ENCODE results near the gene PROM1.

Gene PROM1

GRCh38 chr4:15942283-15942682 is 141.5 kb downstream of the PROM1 start:
- H3K27me3 Mint-ChIP-seq: peaks cover 23% of the 10 kb centered on the region
- H3K27ac Mint-ChIP-seq: no peak overlapping the region
- no peak overlapping the region for H3K4me3 Mint-ChIP-seq
- no peak for ATAC-seq
- no peaks in the 10 kb centered on the region for H3K9me3 Mint-ChIP-seq
- no peaks in the 10 kb centered on the region for H3K36me3 Mint-ChIP-seq
- H3K4me1 Mint-ChIP-seq: no peaks in the 10 kb centered on the region

DNA sequence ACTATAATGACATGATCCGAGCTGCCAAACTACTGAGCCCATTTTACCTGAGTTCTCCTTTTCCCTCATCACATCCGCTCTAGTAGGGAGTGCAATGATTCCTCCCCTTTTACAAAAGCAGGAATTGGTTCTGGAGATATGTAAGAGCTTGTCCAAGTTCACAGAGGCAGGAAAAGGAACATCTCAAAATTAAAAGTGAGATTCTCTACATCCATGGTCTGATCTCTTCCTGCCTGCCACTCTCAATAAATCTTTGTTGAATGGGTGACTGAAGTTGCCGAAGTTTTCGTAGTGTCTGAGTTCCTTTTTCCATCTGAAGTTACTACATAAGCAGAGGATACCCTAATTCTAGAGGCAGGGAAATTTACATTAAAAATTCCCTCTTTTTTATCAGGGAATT is 145.2 kb downstream of the PROM1 start, which contains the start of gene FGFBP1:
FGFBP1 (minus strand) TSS at position 101 of the 400 bp plus-strand sequence. CDS start 2,108 bp downstream, outside the sequence.
- Mint-ChIP-seq H3K4me3 (no peak within 1 kb of the TSS), H3K4me1 (no peaks in the 10 kb centered on the region), H3K36me3 (no peaks in the 10 kb centered on the region), H3K27me3 (peaks cover 34% of the 10 kb centered on the region), H3K9me3 (no peaks in the 10 kb centered on the region), H3K27ac (no peak within 1 kb of the TSS)
- ATAC-seq: no peak

- H3K9me3 Mint-ChIP-seq: no peaks in the 10 kb centered on the region
- ATAC-seq: no peak
- H3K27ac Mint-ChIP-seq: no peak overlapping the region
- no peak overlapping the region for H3K4me3 Mint-ChIP-seq
- H3K4me1 Mint-ChIP-seq: no peaks in the 10 kb centered on the region
- H3K27me3 Mint-ChIP-seq: peaks cover 34% of the 10 kb centered on the region
- no peaks in the 10 kb centered on the region for H3K36me3 Mint-ChIP-seq
Observed at GRCh38 chr4:15938182-15938581, 145.6 kb downstream of the PROM1 start.

DNA sequence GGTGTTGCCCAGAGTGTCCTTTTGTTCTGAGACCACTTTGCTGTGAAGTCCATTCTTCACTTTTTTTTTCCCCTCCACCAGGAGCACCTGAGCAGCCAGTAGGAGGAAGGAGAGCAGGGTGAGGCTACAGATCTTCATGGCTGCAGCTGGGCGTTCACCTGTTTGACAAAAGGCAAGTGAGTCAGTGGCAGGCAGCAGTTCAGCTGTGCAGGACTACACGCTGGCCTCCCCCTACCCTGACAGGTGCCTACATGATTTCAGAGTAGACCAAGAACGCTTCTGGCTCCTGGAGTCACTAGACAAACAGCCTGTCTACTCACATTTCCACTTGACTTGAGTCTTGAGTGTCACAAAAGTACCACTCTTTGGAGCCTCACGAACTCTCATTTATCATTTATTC is 147.3 kb downstream of the PROM1 start:
- no peaks in the 10 kb centered on the region for H3K9me3 Mint-ChIP-seq
- peaks cover 45% of the 10 kb centered on the region for H3K27me3 Mint-ChIP-seq
- no peak for ATAC-seq

DNA sequence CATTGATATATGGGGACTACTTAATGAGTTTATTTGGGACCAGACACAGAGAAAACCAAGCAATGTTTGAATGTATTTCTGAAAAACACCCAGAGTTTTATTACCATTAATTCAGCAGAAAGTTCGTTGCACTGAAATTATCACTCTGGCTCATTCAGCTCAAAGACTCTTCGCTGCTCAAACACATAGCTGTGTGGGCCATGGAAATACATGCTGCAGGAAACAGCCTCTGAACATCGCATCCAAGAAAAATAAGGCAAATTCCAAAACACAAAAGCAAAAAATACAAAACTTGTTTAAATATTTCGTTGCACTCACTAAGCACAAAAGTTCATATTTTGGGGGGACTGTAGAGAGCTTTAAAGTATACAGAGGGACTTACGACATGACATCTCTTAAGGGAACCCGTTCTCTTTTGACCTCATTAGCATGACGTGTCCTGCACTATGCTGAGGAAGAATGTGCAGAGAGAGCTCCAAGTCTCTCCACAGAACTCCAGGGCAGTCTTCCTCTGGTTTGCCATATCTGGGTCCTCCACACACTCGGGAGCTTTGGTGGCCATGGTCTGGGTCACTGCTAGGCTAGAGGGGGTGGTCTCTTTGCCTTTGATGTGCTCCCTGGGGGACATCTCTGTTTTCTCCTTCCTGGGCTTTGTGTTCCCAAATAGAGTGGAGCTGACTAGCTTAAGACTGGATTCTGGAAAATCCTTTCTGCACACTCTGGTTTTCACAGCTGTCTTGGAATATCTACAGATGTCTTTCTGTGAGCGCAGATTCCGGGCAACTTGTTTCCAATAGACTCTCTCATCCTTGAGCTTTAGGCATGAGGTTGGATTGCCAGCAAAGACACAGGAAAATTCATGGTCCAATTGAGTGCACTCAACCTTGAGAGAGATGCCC is 148.1 kb downstream of the PROM1 start:
- Mint-ChIP-seq H3K9me3 (no peaks in the 10 kb centered on the region), H3K27ac (no peak overlapping the region), H3K36me3 (no peaks in the 10 kb centered on the region), H3K4me3 (no peak overlapping the region), H3K27me3 (peaks cover 49% of the 10 kb centered on the region), H3K4me1 (peaks cover 19% of the 10 kb centered on the region)
- ATAC-seq: no peak

More for the DNA sequence above, 147.3 kb downstream of the PROM1 start:
- H3K27ac Mint-ChIP-seq: no peak overlapping the region
- no peaks in the 10 kb centered on the region for H3K36me3 Mint-ChIP-seq
- no peak overlapping the region for H3K4me3 Mint-ChIP-seq
- H3K4me1 Mint-ChIP-seq: peaks cover 15% of the 10 kb centered on the region

DNA sequence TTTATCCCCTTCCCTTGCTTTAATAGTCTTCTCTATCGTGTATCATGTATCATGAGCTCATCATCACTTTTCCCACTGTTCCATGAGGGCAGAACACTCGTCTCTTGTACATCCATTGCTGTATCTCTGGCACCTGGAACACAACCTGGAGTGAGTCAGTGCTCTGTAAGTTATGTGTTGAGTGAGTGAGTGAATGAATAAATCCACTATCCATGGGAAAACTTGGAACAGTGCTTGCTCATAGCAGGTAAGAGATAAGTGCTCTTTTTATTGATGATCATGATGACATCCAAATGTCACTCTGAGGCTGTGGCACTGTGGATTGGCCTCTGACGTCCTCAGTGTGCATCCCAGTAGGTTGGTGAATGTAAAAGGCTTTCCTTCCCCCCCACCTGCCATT is 149.6 kb downstream of the PROM1 start:
- Mint-ChIP-seq H3K27ac (no peak overlapping the region), H3K27me3 (peaks cover 46% of the 10 kb centered on the region), H3K4me1 (peaks cover 26% of the 10 kb centered on the region), H3K36me3 (no peaks in the 10 kb centered on the region), H3K4me3 (no peak overlapping the region), H3K9me3 (no peaks in the 10 kb centered on the region)
- ATAC-seq: no peak

DNA sequence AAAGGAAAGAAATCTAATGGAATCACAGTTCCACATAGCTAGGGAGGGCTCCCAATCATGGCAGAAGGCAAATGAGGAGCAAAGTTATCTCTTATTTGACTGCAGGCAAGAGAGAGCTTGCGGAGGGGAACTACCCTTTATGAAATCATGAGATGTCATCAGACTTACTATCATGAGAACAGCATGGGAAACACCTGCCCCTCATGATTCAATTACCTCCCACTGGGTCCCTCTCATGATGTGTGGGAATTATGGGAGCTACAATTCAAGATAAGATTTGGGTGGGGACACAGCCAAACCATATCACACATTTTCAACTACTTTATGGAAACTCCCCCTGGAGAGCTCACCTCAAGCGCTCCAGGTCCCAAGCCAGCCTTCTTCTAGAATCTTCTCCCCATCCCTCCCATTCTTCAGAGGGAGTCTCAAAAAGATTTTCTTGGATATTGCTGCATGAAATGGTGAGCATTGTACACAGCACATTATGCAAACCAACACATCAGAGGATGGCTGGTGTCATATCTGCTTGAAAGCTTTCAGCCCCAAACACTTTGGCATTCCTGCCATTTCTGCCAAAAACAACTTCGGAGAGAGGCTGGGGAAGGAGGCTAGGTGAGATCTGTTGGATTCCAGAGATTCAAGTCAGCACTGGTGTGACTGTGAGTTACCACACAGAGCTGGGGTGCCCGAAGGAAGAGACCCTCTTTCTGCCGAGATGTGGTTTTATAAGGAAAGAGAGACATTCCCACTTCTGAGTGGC is 152.2 kb downstream of the PROM1 start:
- no peaks in the 10 kb centered on the region for H3K36me3 Mint-ChIP-seq
- ATAC-seq: no peak
- H3K27ac Mint-ChIP-seq: no peak overlapping the region
- H3K4me3 Mint-ChIP-seq: no peak overlapping the region
- H3K4me1 Mint-ChIP-seq: peaks cover 26% of the 10 kb centered on the region
- peaks cover 44% of the 10 kb centered on the region for H3K27me3 Mint-ChIP-seq
- H3K9me3 Mint-ChIP-seq: no peaks in the 10 kb centered on the region

DNA sequence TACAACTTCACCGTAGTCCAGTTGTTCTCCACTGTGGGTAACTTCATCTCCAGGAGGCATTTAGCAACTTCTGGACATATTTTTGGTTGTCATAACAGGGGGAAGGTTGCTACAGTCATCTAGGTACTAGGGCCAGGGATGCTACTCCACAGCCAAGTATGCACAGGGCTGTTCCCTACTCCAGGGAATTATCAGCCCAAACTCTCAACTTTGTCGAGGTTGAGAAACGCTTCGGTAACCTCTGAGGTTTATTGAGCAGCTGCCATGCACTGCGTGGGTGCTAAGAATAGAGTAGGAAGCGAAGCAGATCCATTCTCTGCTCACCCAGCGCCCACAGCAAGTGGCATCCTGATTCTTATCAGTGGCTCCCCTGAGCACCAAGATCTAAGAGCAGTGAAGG is 153.5 kb downstream of the PROM1 start:
- Mint-ChIP-seq H3K4me1 (peaks cover 26% of the 10 kb centered on the region), H3K36me3 (no peaks in the 10 kb centered on the region), H3K4me3 (no peak overlapping the region), H3K9me3 (no peaks in the 10 kb centered on the region), H3K27me3 (peaks cover 44% of the 10 kb centered on the region), H3K27ac (no peak overlapping the region)
- no peak for ATAC-seq

- H3K9me3 Mint-ChIP-seq: no peaks in the 10 kb centered on the region
- no peak overlapping the region for H3K4me3 Mint-ChIP-seq
- no peak overlapping the region for H3K27ac Mint-ChIP-seq
- peaks cover 37% of the 10 kb centered on the region for H3K27me3 Mint-ChIP-seq
- H3K4me1 Mint-ChIP-seq: peaks cover 26% of the 10 kb centered on the region
- ATAC-seq: no peak
- no peaks in the 10 kb centered on the region for H3K36me3 Mint-ChIP-seq
Observed at GRCh38 chr4:15929540-15929939, 154.3 kb downstream of the PROM1 start.

GRCh38 chr4:15928883-15929282 is 154.9 kb downstream of the PROM1 start:
- no peak for ATAC-seq
- peaks cover 33% of the 10 kb centered on the region for H3K27me3 Mint-ChIP-seq
- H3K9me3 Mint-ChIP-seq: no peaks in the 10 kb centered on the region
- peaks cover 26% of the 10 kb centered on the region for H3K4me1 Mint-ChIP-seq
- H3K4me3 Mint-ChIP-seq: no peak overlapping the region
- H3K27ac Mint-ChIP-seq: no peak overlapping the region
- no peaks in the 10 kb centered on the region for H3K36me3 Mint-ChIP-seq

- no peak overlapping the region for H3K4me3 Mint-ChIP-seq
- H3K27ac Mint-ChIP-seq: no peak overlapping the region
- ATAC-seq: no peak
- peaks cover 12% of the 10 kb centered on the region for H3K4me1 Mint-ChIP-seq
- H3K27me3 Mint-ChIP-seq: peaks cover 22% of the 10 kb centered on the region
- no peaks in the 10 kb centered on the region for H3K36me3 Mint-ChIP-seq
- no peaks in the 10 kb centered on the region for H3K9me3 Mint-ChIP-seq
Observed at GRCh38 chr4:15926486-15926885, 157.3 kb downstream of the PROM1 start.

- H3K27me3 Mint-ChIP-seq: peaks cover 15% of the 10 kb centered on the region
- no peaks in the 10 kb centered on the region for H3K36me3 Mint-ChIP-seq
- H3K4me3 Mint-ChIP-seq: no peak overlapping the region
- H3K27ac Mint-ChIP-seq: no peak overlapping the region
- H3K4me1 Mint-ChIP-seq: peaks cover 8% of the 10 kb centered on the region
- no peaks in the 10 kb centered on the region for H3K9me3 Mint-ChIP-seq
- no peak for ATAC-seq
Observed at GRCh38 chr4:15925830-15926229, 158.0 kb downstream of the PROM1 start.

DNA sequence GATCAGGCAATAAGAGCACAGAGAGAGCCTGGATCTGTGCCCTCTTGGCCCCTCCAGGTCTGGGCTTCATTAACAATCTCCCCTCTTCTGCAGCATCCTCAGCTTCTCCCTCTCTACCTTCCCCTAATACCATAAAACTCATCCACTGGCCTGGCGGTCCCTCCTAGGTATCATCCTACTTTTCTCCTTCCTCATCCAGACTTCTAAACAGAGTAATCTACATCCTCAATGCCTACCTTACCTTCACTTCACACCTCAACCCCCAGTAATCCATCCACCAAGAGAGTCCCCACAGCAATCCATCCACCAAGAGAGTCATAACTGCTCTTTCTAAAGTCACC is 162.3 kb downstream of the PROM1 start:
- no peaks in the 10 kb centered on the region for H3K36me3 Mint-ChIP-seq
- no peak overlapping the region for H3K4me3 Mint-ChIP-seq
- peaks cover 11% of the 10 kb centered on the region for H3K27me3 Mint-ChIP-seq
- H3K9me3 Mint-ChIP-seq: no peaks in the 10 kb centered on the region
- ATAC-seq: no peak
- H3K4me1 Mint-ChIP-seq: no peaks in the 10 kb centered on the region
- H3K27ac Mint-ChIP-seq: no peak overlapping the region

DNA sequence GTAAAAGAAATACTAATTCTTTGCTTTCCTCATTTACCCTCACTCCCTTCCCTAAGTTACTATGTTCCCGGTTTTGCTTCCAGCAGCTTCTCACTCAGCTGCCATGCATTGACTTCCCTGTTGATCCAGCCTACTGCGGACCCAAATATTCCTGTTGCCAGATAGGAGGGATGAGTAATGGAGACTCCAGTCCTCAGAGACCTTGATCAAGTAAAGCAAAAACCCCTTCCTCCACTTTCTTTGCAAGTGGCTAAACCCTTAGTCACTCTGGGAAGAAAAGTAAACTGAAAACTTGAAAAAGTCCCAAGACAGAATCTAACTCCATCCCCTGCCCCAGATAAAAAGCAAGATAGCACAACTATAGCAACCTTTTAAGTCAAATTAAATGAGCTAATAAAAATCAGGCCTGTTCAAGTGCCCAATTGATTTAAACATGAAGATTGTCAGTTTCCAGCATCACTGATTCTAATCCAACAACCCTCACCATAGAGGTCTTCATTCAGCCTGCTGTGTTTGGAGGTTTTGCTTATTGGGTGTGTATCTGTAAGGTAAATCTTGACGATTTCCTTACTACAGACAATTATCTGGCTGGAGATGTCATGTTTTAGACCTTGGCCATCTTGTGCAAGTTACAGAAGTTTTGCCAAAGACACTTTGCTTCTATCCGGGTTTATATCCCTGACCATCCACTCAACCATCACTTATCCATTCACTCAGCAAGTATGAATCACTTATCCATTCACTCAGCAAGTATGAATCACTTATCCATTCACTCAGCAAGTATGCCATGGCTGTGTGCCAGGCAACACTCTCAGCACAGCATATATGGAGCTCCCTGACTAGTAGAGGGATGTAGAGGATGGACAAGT is 162.9 kb downstream of the PROM1 start:
- H3K27ac Mint-ChIP-seq: no peak overlapping the region
- H3K4me3 Mint-ChIP-seq: no peak overlapping the region
- peaks cover 11% of the 10 kb centered on the region for H3K27me3 Mint-ChIP-seq
- no peaks in the 10 kb centered on the region for H3K4me1 Mint-ChIP-seq
- H3K9me3 Mint-ChIP-seq: no peaks in the 10 kb centered on the region
- ATAC-seq: no peak
- H3K36me3 Mint-ChIP-seq: no peaks in the 10 kb centered on the region

GRCh38 chr4:15918484-15919129 is 165.2 kb downstream of the PROM1 start:
- H3K4me3 Mint-ChIP-seq: no peak overlapping the region
- H3K9me3 Mint-ChIP-seq: peaks cover 4% of the 10 kb centered on the region
- H3K36me3 Mint-ChIP-seq: no peaks in the 10 kb centered on the region
- H3K4me1 Mint-ChIP-seq: no peaks in the 10 kb centered on the region
- H3K27me3 Mint-ChIP-seq: peaks cover 11% of the 10 kb centered on the region
- no peak for ATAC-seq
- H3K27ac Mint-ChIP-seq: no peak overlapping the region
